RKO (cell line): Measurements from ENCODE around the gene FRG2C.
"Not testable (repeated sequence)": the region's sequence is repeated elsewhere in the genome, so short reads cannot be mapped to it uniquely, and the experiment has no call there.

Experiments
- DNase-seq: peaks from one replicate; pipeline ENCODE4 v3.0.0-alpha.2; 2016; ENCODE audit warnings: low spot score

FRG2C gene

DNA sequence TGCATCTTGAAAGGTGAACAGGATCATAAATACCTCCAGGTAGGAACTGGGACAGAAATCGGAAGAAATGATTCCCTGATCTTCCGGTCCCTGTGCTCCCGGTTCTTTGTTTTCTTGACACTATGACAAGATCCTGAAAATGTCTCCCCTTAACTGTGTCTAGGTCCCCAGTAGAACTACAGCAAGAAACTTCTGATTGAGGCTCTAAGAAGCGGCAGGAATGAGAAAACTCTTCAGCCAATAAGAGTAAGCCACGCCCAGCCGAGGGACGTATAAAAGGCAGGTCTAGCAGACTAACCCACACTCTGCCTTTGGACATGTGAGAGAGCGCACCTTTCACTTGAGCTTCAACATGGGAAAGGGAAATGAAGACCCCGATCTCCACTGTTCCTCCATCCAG, at the start of gene FRG2C:
Gene FRG2C, plus strand, starts transcription at position 301 of the 400 bp plus-strand sequence. Its CDS starts 52 bp downstream, at position 353.
- not testable (repeated sequence) for DNase-seq

DNA sequence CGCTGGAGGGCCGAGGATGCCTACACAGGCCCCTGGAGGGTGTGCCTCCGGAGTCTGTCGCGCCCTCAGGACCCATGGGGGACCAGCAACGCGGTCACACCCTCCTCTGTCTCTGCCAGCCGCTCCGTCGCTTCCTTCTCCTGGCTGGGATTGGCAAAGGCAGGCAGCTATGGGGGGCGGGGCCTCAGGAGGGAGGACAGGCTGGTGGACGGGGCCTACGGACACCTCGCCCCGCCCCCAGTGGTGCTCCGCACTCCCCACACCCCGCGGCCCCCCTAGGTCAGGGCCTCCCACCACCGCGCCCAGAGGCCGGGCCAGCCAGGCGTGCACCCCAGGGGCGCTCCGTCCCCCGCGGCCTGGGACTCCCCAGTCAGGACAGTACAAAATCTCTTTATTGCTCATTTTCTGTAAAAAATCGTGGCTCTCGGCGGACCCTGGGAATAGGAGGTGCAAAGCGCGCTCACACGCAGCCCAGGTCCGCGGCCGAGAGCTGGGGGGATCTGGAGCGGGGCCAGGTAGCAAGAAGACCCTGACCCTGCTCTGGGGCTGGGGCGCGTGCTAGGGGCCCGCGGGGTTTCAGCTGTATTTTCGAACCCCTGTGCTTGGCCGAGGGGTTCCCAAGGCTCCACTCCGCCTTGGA, 45.3 kb upstream of the FRG2C start:
- not testable (repeated sequence) for DNase-seq

DNA sequence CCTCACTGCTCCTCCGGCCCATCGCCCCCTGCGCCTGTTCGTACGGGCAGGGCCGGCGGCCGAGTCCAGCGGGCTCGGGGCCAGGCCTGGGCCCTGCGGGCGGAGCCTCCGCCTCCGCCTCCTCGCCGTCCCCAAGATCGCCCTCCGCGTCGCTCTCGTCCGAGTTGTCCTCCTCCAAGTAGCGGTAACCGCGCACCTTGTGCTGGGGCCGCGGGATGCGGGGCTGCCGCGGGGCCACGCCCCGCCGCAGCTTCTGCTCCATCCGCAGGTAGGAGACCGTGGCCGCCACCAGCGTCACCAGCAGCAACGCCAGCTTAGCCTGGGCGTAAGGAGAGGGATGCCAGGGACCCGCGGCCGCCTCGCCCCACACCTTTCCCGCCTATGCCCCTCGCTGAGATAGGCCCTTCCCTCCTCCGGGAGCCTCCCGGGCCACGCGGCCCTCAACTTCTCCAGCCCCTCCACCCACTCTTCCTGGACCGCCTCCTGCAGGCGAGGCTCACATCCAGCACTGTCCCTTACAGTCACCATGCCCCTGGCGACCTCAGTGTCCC, 44.6 kb upstream of the FRG2C start:
- DNase-seq = not testable (repeated sequence)

GRCh38 chr3:75621772-75622171, 42.4 kb upstream of the FRG2C start:
- not testable (repeated sequence) for DNase-seq

GRCh38 chr3:75623656-75624055, 40.5 kb upstream of the FRG2C start:
- not testable (repeated sequence) for DNase-seq

GRCh38 chr3:75630887-75631535, 33.1 kb upstream of the FRG2C start:
- DNase-seq = not testable (repeated sequence)

DNA sequence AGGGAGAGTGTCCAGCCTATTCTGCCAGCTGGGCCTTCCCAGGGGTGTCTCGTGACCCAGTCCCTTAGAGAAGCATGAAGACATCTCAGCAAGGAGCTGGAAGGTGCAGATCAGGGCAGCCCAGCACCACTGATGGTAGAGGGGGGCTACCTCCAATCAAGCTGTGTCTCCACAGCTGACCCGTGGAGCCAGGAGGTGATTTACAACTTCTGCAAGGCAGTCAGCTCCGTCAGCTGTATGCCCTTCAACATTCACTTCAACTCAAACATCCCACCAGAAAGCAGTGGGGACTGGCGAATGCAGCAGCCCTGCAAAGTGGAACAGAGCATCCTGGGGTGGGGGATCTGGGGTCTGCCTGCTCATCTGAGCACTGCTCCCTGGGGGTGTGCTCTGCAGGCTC, 32.6 kb upstream of the FRG2C start:
- DNase-seq = no peak

- DNase-seq = not testable (repeated sequence)
Measured at GRCh38 chr3:75638947-75639346, 25.2 kb upstream of the FRG2C start.

GRCh38 chr3:75641107-75641517, 23.0 kb upstream of the FRG2C start:
- not testable (repeated sequence) for DNase-seq

DNA sequence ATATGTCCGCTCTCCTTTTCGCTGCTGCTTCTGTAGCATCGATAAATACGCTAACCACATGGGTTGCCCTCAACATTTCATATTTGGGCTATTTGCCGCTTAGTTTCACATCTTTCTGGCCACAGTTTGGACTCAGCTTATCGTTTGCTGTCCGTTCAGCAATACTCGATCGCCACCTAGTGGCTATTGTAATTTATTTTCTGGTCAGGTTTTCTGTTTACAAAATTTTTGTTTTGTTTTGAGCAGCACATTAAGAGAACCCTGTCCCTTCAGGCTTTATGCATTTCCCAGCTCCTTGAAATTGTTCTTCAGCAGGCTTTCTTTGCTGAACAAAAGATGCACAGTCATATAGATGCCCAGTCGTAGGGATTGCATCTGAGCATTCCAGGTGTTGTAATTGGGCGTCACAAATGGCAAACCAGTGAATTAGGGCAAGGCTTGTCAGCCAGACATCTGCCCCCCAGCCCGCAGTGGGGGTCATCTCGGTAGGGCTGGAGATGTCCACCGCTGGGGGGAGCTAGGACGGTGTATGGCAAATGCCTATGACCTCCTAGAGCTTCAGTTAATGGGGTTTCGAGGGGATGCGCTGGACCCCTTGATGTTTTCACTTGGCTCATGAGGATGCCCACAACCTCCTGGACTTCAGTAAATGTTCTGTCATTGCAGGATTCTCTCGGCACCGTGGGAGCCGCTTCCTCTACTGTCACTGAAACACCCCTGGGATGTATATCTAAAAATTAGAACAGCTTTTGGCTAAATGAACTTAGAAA, 20.9 kb upstream of the FRG2C start:
- DNase-seq = peak; percentile 52

DNA sequence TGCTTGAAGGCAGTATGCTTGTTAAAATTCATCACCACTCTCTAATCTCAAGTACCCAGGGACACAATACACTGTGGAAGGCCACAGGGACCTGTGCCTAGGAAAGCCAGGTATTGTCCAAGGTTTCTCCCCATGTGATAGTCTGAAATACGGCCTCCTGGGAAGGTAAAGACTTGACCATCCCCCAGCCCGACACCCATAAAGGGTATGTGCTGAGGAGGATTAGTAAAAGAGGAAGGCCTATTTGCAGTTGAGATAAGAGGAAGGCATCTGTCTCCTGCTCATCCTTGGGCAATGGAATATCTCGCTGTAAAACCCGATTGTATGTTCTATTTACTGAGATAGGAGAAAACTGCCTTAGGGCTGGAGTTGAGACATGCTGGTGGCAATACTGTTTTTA, 18.6 kb upstream of the FRG2C start:
- not testable (repeated sequence) for DNase-seq

GRCh38 chr3:75650191-75650590, 13.9 kb upstream of the FRG2C start:
- no peak for DNase-seq

DNA sequence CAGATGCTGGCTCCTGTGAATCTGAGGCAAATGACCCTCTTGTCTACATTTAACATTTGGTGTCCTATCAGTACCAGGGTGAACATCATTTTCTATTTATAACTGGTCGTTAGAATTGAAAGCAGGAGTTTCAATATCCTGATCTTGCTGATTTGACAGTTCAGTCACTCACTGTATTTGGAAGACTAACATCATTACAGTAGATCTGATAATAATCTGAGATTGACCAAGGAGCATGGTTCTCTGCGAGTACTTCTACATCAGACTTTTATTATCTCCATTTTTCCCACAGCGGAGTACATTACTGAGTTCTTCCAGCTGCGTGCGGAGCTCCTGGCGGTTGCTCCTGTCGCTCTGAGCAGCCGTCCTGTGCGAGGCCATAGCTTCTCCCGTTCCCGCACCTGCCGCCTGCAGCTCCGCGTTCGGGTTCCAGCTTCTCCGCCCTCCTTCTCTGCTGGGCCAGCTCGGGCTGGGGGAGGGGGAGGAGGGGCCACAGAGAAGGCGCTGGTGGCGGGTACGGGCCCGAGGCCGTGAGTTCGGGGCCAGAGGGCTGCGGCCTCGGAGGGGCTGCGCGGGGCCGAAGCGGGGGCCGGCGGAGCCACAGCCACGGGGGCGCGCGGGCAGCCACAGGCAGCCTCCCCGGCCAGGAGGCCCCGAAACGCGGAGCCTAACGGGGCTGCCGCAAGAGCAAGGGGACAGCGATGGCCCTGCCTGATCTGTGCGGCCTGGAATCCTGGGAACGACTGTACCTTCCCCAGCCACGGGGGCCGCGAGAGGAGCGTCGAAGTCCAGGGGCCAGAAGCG, 8.8 kb upstream of the FRG2C start:
- DNase-seq = not testable (repeated sequence)

DNA sequence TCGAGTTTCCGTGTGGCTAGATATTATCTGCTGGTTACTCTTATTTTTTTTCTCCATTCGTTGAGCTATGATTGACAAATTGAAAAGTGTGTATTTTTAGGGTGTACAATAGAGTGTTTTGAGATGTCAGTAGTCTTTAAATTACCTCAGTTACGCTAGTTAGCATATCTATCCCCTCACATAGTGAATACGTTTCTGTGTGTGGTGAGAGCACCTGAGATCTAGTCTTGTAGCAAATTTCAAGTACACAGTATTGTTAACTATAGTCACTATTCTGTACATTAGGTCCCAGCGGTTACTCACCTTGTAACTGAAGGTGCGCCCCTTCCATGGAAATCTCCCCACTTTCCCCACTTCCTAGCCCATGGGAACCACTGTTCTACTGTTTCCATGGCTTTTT, 8.2 kb upstream of the FRG2C start:
- DNase-seq = not testable (repeated sequence)

- DNase-seq = peak; percentile 62
Measured at GRCh38 chr3:75658411-75659107, 5.6 kb upstream of the FRG2C start.

DNA sequence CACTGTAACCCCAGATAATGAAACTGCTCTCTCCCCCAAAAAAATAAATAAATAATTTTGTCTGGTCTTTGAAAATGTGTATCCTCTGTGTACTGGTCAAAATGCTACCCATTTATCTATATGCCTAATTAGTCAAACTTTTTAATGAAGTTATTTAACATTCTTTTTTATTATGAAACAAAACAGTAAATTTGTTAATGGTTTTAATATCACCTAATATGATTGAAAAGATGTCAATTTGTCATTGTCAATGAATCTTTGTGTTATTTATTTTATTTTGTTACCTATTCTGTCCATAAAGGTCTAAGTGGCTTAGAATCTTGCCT, 5.1 kb upstream of the FRG2C start:
- DNase-seq = not testable (repeated sequence)

- DNase-seq = not testable (repeated sequence)
Measured at GRCh38 chr3:75665626-75666025, 1.5 kb downstream of the FRG2C start.

GRCh38 chr3:75667757-75668701, 3.9 kb downstream of the FRG2C start:
- not testable (repeated sequence) for DNase-seq

GRCh38 chr3:75668759-75669347, 4.7 kb downstream of the FRG2C start:
- not testable (repeated sequence) for DNase-seq
